Measurements from ENCODE around the gene ST3GAL3. TPM values are rescaled to one million over a fixed set of nuclear protein-coding genes. Genes with fewer than 3 reads are reported as not detected.
A peak's percentile ranks its signal among the peaks of the same experiment; 100 is the strongest.

The ST3GAL3 gene
- total and polyA plus RNA-seq, 2 of the 13 experiments (the other 11 are each of a cell fraction or from before 2014, with no cell fraction given), result 5.1 to 8.1 TPM

DNA sequence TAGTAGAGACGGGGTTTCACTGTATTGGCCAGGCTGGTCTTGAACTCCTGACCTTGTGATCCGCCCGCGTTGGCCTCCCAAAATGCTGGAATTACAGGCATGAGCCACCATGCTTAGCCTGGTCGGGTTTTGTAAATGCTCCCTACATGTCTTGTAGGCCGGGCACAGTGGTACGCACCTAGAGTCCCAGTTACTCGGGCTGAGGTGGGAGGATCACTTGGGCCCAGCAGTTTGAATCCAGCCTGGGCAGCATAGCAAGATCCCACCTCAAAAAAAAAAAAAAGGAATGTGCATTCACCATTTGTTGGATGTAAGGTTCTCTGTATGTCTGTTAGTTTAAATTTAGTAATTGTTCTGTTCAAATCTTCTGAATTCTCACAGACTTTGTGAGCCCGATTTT, 95.8 kb downstream of the ST3GAL3 start:
- in situ Hi-C loops (cut with HindIII; ENCODE audit: extremely low pct_ligation_motif_present, low pct_unique_long_range_greater_than_20kb), result no loop called here
- H3K9ac ChIP-seq (ENCODE audit: insufficient read depth, low read depth, low read length), result no peak overlapping the region
- H3K36me3 ChIP-seq (replicated peaks in 1 of 2; ENCODE audit: control insufficient read depth in 1 of 2, insufficient read depth in 2 of 2, low read length in 2 of 2), result peaks cover 2 to 15% of the 10 kb centered on the region in 2 experiments; a peak in 2 of 5 replicates
- no peak overlapping the region for H3K4me2 ChIP-seq (ENCODE audit: low read depth, low read length)
- WGBS (ENCODE audit: low lambda C conversion rate), result over 99% methylated on average over 9 of the region's 9 CpGs
- H3K27ac ChIP-seq (ENCODE audit: extremely low read length, insufficient read depth, low read length), result no peak overlapping the region
- no peaks in the 10 kb centered on the region for H4K20me1 ChIP-seq (ENCODE audit: insufficient read depth, low read length)
- ChIA-PET CTCF (ENCODE audit: low intra/inter-chr PET ratio, low total read pairs) (no interaction called here), POLR2A (no interaction called here)
- H3K9me3 ChIP-seq (ENCODE audit: low read length), result no peaks in the 10 kb centered on the region
- H3K4me3 ChIP-seq (replicated peaks in 1 of 3; ENCODE audit: insufficient read depth in 1 of 3, low read depth in 2 of 3, low read length in 3 of 3), result no peak overlapping the region
- H3K79me2 ChIP-seq (ENCODE audit: insufficient read depth, low read length), result no peaks in the 10 kb centered on the region
- BruUV-seq (replicated peaks), result no TSS peak
- ATAC-seq (no peak), FAIRE-seq (no peak), DNase-seq (ENCODE audit: low spot score) (no peak)
- no peaks in the 10 kb centered on the region for H3K27me3 ChIP-seq (ENCODE audit: control insufficient read depth in 1 of 2, insufficient read depth in 2 of 2, low read length in 2 of 2)
- 0 out of 2 replicates have a peak, but pooled peaks cover 5% of the 10 kb centered on the region for H3K4me1 ChIP-seq (ENCODE audit: insufficient read depth, low read length)
- intact Hi-C loops (cut with micrococcal nuclease; ENCODE audit: unreplicated experiment), result no loop called here
- TF ChIP-seq ZNF121 (CRISPR knock-in tag; IDR thresholded peaks at IDR 0.05), result peak; percentile 64
- no peak for TF ChIP-seq ZNF589 (CRISPR knock-in tag; conservative IDR thresholded peaks at IDR 0.05)
- H2AFZ ChIP-seq (ENCODE audit: low read length), result no peak overlapping the region

DNA sequence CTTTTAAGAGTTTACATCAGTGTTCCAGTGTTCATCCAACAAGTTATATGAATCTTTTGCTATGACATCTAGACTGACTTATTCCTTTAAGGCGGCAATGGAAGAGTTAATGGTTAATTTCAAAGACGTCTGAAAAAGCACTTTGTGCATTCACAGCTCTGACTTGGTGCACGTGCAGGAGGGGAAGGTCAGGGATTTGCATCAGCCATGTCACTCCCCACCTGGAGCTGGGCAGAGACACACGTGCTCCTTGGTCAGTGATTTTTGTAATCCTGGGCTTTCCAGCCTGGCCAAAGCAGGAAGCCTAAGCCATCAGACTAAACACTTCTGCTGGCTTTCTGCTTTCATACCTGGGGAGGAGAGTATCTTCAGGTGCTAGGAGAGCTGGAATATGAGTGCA, 96.3 kb downstream of the ST3GAL3 start:
- no peak for DNase-seq (ENCODE audit: low spot score)
- TF ChIP-seq NR2F6 (IDR thresholded peaks at IDR 0.05), result no peak
- no peak for TF ChIP-seq NR2F6 (CRISPR knock-in tag; IDR thresholded peaks at IDR 0.05)
- no peak for TF ChIP-seq JARID2 (CRISPR knock-in tag; IDR thresholded peaks at IDR 0.05; ENCODE audit: insufficient replicate concordance)
- TF ChIP-seq, protein P1, sequence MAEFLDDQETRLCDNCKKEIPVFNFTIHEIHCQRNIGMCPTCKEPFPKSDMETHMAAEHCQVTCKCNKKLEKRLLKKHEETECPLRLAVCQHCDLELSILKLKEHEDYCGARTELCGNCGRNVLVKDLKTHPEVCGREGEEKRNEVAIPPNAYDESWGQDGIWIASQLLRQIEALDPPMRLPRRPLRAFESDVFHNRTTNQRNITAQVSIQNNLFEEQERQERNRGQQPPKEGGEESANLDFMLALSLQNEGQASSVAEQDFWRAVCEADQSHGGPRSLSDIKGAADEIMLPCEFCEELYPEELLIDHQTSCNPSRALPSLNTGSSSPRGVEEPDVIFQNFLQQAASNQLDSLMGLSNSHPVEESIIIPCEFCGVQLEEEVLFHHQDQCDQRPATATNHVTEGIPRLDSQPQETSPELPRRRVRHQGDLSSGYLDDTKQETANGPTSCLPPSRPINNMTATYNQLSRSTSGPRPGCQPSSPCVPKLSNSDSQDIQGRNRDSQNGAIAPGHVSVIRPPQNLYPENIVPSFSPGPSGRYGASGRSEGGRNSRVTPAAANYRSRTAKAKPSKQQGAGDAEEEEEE (CRISPR knock-in tag; IDR thresholded peaks at IDR 0.05; ENCODE audit: borderline replicate concordance), result no peak
- no peak for TF ChIP-seq GZF1 (CRISPR knock-in tag; IDR thresholded peaks at IDR 0.05)
- TF ChIP-seq NFRKB (IDR thresholded peaks at IDR 0.05), result no peak
- TF ChIP-seq ZNF672 (CRISPR knock-in tag; IDR thresholded peaks at IDR 0.05), result no peak
- TF ChIP-seq DPF2 (CRISPR knock-in tag; IDR thresholded peaks at IDR 0.05; ENCODE audit: borderline replicate concordance, low read depth), result no peak
- no peak for TF ChIP-seq SYNCRIP (IDR thresholded peaks at IDR 0.05; ENCODE audit: insufficient read depth, low read depth, low read length)
- no peak for TF ChIP-seq ZNF674 (CRISPR knock-in tag; IDR thresholded peaks at IDR 0.05; ENCODE audit: low read depth)
- no peak overlapping the region for H2AFZ ChIP-seq (ENCODE audit: low read length)
- H3K27ac ChIP-seq (ENCODE audit: extremely low read length, insufficient read depth, low read length), result no peak overlapping the region
- H4K20me1 ChIP-seq (ENCODE audit: insufficient read depth, low read length), result no peaks in the 10 kb centered on the region
- FAIRE-seq, result no peak
- no peak for ATAC-seq
- H3K4me2 ChIP-seq (ENCODE audit: low read depth, low read length), result no peak overlapping the region
- intact Hi-C loops (cut with micrococcal nuclease; ENCODE audit: unreplicated experiment), result no loop called here
- ChIA-PET POLR2A (no interaction called here), CTCF (ENCODE audit: low intra/inter-chr PET ratio, low total read pairs) (no interaction called here)
- in situ Hi-C loops (cut with HindIII; ENCODE audit: extremely low pct_ligation_motif_present, low pct_unique_long_range_greater_than_20kb), result no loop called here
- BruUV-seq (replicated peaks), result no TSS peak
- H3K4me1 ChIP-seq (ENCODE audit: insufficient read depth, low read length), result 0 out of 2 replicates have a peak, but pooled peaks cover 5% of the 10 kb centered on the region
- 67% methylated on average over 4 of the region's 4 CpGs for WGBS (ENCODE audit: low lambda C conversion rate)
- H3K79me2 ChIP-seq (ENCODE audit: insufficient read depth, low read length), result no peaks in the 10 kb centered on the region
- H3K36me3 ChIP-seq (replicated peaks in 1 of 2; ENCODE audit: control insufficient read depth in 1 of 2, insufficient read depth in 2 of 2, low read length in 2 of 2), result peaks cover 2 to 11% of the 10 kb centered on the region in 2 experiments; a peak in 2 of 5 replicates
- H3K9me3 ChIP-seq (ENCODE audit: low read length), result no peaks in the 10 kb centered on the region
- no peaks in the 10 kb centered on the region for H3K27me3 ChIP-seq (ENCODE audit: control insufficient read depth in 1 of 2, insufficient read depth in 2 of 2, low read length in 2 of 2)
- no peak overlapping the region for H3K9ac ChIP-seq (ENCODE audit: insufficient read depth, low read depth, low read length)
- no peak overlapping the region for H3K4me3 ChIP-seq (replicated peaks in 1 of 3; ENCODE audit: insufficient read depth in 1 of 3, low read depth in 2 of 3, low read length in 3 of 3)

Measured in HepG2 (cell line).